Stimulated activated CD8-positive, alpha-beta memory T cell treated with anti-CD3 and anti-CD28 coated beads, Interleukin-4, amount 100 ng/mL, for 48 hours (primary cell): ENCODE data around the gene MXD1.
"Not testable (repeated sequence)": the region's sequence is repeated elsewhere in the genome, so short reads cannot be mapped to it uniquely, and the experiment has no call there.

ENCODE experiments used
- DNase-seq: peaks from one replicate; pipeline ENCODE4 v3.0.0-alpha.2; 2020

MXD1 gene

GRCh38 chr2:69933839-69934613 is 19.1 kb downstream of the MXD1 start:
- peak; percentile 45 for DNase-seq

- no peak for DNase-seq
Measured at GRCh38 chr2:69934614-69934908, 19.7 kb downstream of the MXD1 start.

- DNase-seq: no peak
Measured at GRCh38 chr2:69935011-69935410, 20.1 kb downstream of the MXD1 start.

GRCh38 chr2:69936906-69937305 is 22.0 kb downstream of the MXD1 start:
- no peak for DNase-seq

GRCh38 chr2:69937968-69938367 is 23.1 kb downstream of the MXD1 start:
- no peak for DNase-seq

GRCh38 chr2:69939722-69940121 is 24.8 kb downstream of the MXD1 start:
- DNase-seq: no peak

- no peak for DNase-seq
Measured at GRCh38 chr2:69940691-69941090, 25.8 kb downstream of the MXD1 start.

GRCh38 chr2:69943000-69943842 is 28.3 kb downstream of the MXD1 start:
- DNase-seq: no peak

- no peak for DNase-seq
Measured at GRCh38 chr2:69943843-69944525, 29.1 kb downstream of the MXD1 start.

GRCh38 chr2:69944756-69945155 is 29.8 kb downstream of the MXD1 start:
- DNase-seq: no peak

- no peak for DNase-seq
Measured at GRCh38 chr2:69945441-69945840, 30.5 kb downstream of the MXD1 start.

GRCh38 chr2:69945941-69946340 is 31.0 kb downstream of the MXD1 start:
- DNase-seq: no peak

- peak; percentile 59 for DNase-seq
Measured at GRCh38 chr2:69946351-69947324, 31.7 kb downstream of the MXD1 start.

- no peak for DNase-seq
Measured at GRCh38 chr2:69947325-69947931, 32.5 kb downstream of the MXD1 start.

- no peak for DNase-seq
Measured at GRCh38 chr2:69948032-69948962, 33.4 kb downstream of the MXD1 start.

- no peak for DNase-seq
Measured at GRCh38 chr2:69948963-69949645, 34.2 kb downstream of the MXD1 start.

- no peak for DNase-seq
Measured at GRCh38 chr2:69950241-69950640, 35.3 kb downstream of the MXD1 start.

- not testable (repeated sequence) for DNase-seq
Measured at GRCh38 chr2:69950671-69951070, 35.8 kb downstream of the MXD1 start.

- DNase-seq: no peak
Measured at GRCh38 chr2:69952336-69953115, 37.6 kb downstream of the MXD1 start.
